ENCODE results near the gene RIMS4.
"Not testable (repeated sequence)": the region's sequence is repeated elsewhere in the genome, so short reads cannot be mapped to it uniquely, and the experiment has no call there.

The RIMS4 gene

GRCh38 chr20:44795836-44796235 is 14.5 kb downstream of the RIMS4 start:
- no peak for DNase-seq (ENCODE audit: low spot score)

GRCh38 chr20:44792796-44793195 is 17.6 kb downstream of the RIMS4 start:
- DNase-seq (ENCODE audit: low spot score): no peak

GRCh38 chr20:44790638-44791393 is 19.5 kb downstream of the RIMS4 start:
- DNase-seq (ENCODE audit: low spot score): no peak

- DNase-seq (ENCODE audit: low spot score): no peak
Measured at GRCh38 chr20:44788706-44789456, 21.5 kb downstream of the RIMS4 start.

- DNase-seq (ENCODE audit: low spot score): no peak
Measured at GRCh38 chr20:44787299-44787698, 23.0 kb downstream of the RIMS4 start.

GRCh38 chr20:44785768-44786167 is 24.6 kb downstream of the RIMS4 start:
- peak; percentile 53 for DNase-seq (ENCODE audit: low spot score)

- DNase-seq (ENCODE audit: low spot score): no peak
Measured at GRCh38 chr20:44784688-44785087, 25.7 kb downstream of the RIMS4 start.

- DNase-seq (ENCODE audit: low spot score): no peak
Measured at GRCh38 chr20:44781791-44782190, 28.6 kb downstream of the RIMS4 start.

GRCh38 chr20:44781118-44781517 is 29.2 kb downstream of the RIMS4 start:
- no peak for DNase-seq (ENCODE audit: low spot score)

- DNase-seq (ENCODE audit: low spot score): no peak
Measured at GRCh38 chr20:44780226-44780625, 30.1 kb downstream of the RIMS4 start.

GRCh38 chr20:44776980-44777379 is 33.4 kb downstream of the RIMS4 start:
- no peak for DNase-seq (ENCODE audit: low spot score)

- no peak for DNase-seq (ENCODE audit: low spot score)
Measured at GRCh38 chr20:44773070-44773829, 37.1 kb downstream of the RIMS4 start.

- DNase-seq (ENCODE audit: low spot score): no peak
Measured at GRCh38 chr20:44772636-44773035, 37.7 kb downstream of the RIMS4 start.

- DNase-seq (ENCODE audit: low spot score): no peak
Measured at GRCh38 chr20:44771172-44771535, 39.2 kb downstream of the RIMS4 start.

- no peak for DNase-seq (ENCODE audit: low spot score)
Measured at GRCh38 chr20:44770484-44771171, 39.7 kb downstream of the RIMS4 start.

GRCh38 chr20:44769481-44769863 is 40.9 kb downstream of the RIMS4 start:
- DNase-seq (ENCODE audit: low spot score): no peak

GRCh38 chr20:44768854-44769480 is 41.4 kb downstream of the RIMS4 start:
- DNase-seq (ENCODE audit: low spot score): no peak

GRCh38 chr20:44768256-44768655 is 42.1 kb downstream of the RIMS4 start:
- no peak for DNase-seq (ENCODE audit: low spot score)

GRCh38 chr20:44765701-44766347 is 44.5 kb downstream of the RIMS4 start:
- peak; percentile 26 for DNase-seq (ENCODE audit: low spot score)

GRCh38 chr20:44765091-44765490 is 45.3 kb downstream of the RIMS4 start:
- DNase-seq (ENCODE audit: low spot score): peak; percentile 24

- not testable (repeated sequence) for DNase-seq (ENCODE audit: low spot score)
Measured at GRCh38 chr20:44763798-44764197, 46.5 kb downstream of the RIMS4 start.

All from D341Med (cell line).